ENCODE measurements around the gene WNK4.

WNK4 gene

GRCh38 chr17:42833767-42834422, 53.5 kb downstream of the WNK4 start:
- Histone ChIP-seq H4K20me1 (ENCODE audit: insufficient read depth, low read length) (no peaks in the 10 kb centered on the region), H3K9ac (ENCODE audit: low read length) (peak overlapping the region; percentile 90), H3K9me2 (replicated peaks; ENCODE audit: insufficient read depth, low read length) (no peaks in the 10 kb centered on the region), H3K4me3 (ENCODE audit: low read length) (peak overlapping the region; percentile 100), H3K4me2 (ENCODE audit: low read depth, low read length) (peak overlapping the region; percentile 87), H3K79me2 (ENCODE audit: low read length) (peaks cover 57% of the 10 kb centered on the region), H3K27ac (ENCODE audit: low read length) (peak overlapping the region; percentile 66; the same call in 1 of the 2 replicates), H2AFZ (ENCODE audit: low read length) (peak overlapping the region; percentile 83), H3K9me3 (replicated peaks; ENCODE audit: insufficient read depth, low read length) (no peaks in the 10 kb centered on the region), H3K4me1 (ENCODE audit: low read length) (peaks cover 9% of the 10 kb centered on the region), H3K36me3 (replicated peaks; ENCODE audit: insufficient read depth, low read length) (peaks cover 11% of the 10 kb centered on the region; the same call in 1 of the 2 replicates), H3K27me3 (replicated peaks; ENCODE audit: insufficient read depth, low read length) (no peaks in the 10 kb centered on the region), H3F3A (ENCODE audit: insufficient read depth, low read length) (no peaks in the 10 kb centered on the region; the same call in none of the 2 replicates)
- DNase-seq = peak; percentile 11
- no peak for TF ChIP-seq CTCF (IDR thresholded peaks at IDR 0.05; ENCODE audit: low read length)
- TF ChIP-seq EZH2 (optimal IDR thresholded peaks at IDR 0.05; ENCODE audit: low read depth, low read length) = no peak
- no peak for TF ChIP-seq EZH2phosphoT487 (IDR thresholded peaks at IDR 0.05; ENCODE audit: low read length)

GRCh38 chr17:42835732-42836131, 55.3 kb downstream of the WNK4 start:
- Histone ChIP-seq H3K9me2 (replicated peaks; ENCODE audit: insufficient read depth, low read length) (no peaks in the 10 kb centered on the region), H3K4me1 (ENCODE audit: low read length) (peaks cover 9% of the 10 kb centered on the region), H4K20me1 (ENCODE audit: insufficient read depth, low read length) (no peaks in the 10 kb centered on the region), H3K9me3 (replicated peaks; ENCODE audit: insufficient read depth, low read length) (no peaks in the 10 kb centered on the region), H3K4me3 (ENCODE audit: low read length) (no peak overlapping the region), H3F3A (ENCODE audit: insufficient read depth, low read length) (no peaks in the 10 kb centered on the region; the same call in none of the 2 replicates), H3K9ac (ENCODE audit: low read length) (no peak overlapping the region), H3K36me3 (replicated peaks; ENCODE audit: insufficient read depth, low read length) (peaks cover 17% of the 10 kb centered on the region; the same call in 1 of the 2 replicates), H3K27me3 (replicated peaks; ENCODE audit: insufficient read depth, low read length) (no peaks in the 10 kb centered on the region), H3K79me2 (ENCODE audit: low read length) (peaks cover 57% of the 10 kb centered on the region), H3K4me2 (ENCODE audit: low read depth, low read length) (no peak overlapping the region), H2AFZ (ENCODE audit: low read length) (no peak overlapping the region), H3K27ac (ENCODE audit: low read length) (no peak overlapping the region)
- TF ChIP-seq CTCF (IDR thresholded peaks at IDR 0.05; ENCODE audit: low read length) (no peak), EZH2 (optimal IDR thresholded peaks at IDR 0.05; ENCODE audit: low read depth, low read length) (no peak), EZH2phosphoT487 (IDR thresholded peaks at IDR 0.05; ENCODE audit: low read length) (no peak)
- no peak for DNase-seq

GRCh38 chr17:42841975-42842685, 61.7 kb downstream of the WNK4 start:
- no peak for DNase-seq
- Histone ChIP-seq H3K4me1 (ENCODE audit: low read length) (no peaks in the 10 kb centered on the region), H3K4me3 (ENCODE audit: low read length) (no peak overlapping the region), H2AFZ (ENCODE audit: low read length) (no peak overlapping the region), H3K27ac (ENCODE audit: low read length) (no peak overlapping the region), H4K20me1 (ENCODE audit: insufficient read depth, low read length) (no peaks in the 10 kb centered on the region), H3F3A (ENCODE audit: insufficient read depth, low read length) (peaks cover 7% of the 10 kb centered on the region), H3K27me3 (replicated peaks; ENCODE audit: insufficient read depth, low read length) (no peaks in the 10 kb centered on the region), H3K9me2 (replicated peaks; ENCODE audit: insufficient read depth, low read length) (no peaks in the 10 kb centered on the region), H3K9ac (ENCODE audit: low read length) (no peak overlapping the region), H3K79me2 (ENCODE audit: low read length) (peaks cover 15% of the 10 kb centered on the region), H3K36me3 (replicated peaks; ENCODE audit: insufficient read depth, low read length) (peaks cover 34% of the 10 kb centered on the region; the same call in 1 of the 2 replicates), H3K9me3 (replicated peaks; ENCODE audit: insufficient read depth, low read length) (no peaks in the 10 kb centered on the region), H3K4me2 (ENCODE audit: low read depth, low read length) (no peak overlapping the region)
- TF ChIP-seq EZH2phosphoT487 (IDR thresholded peaks at IDR 0.05; ENCODE audit: low read length) = no peak
- no peak for TF ChIP-seq EZH2 (optimal IDR thresholded peaks at IDR 0.05; ENCODE audit: low read depth, low read length)
- TF ChIP-seq CTCF (IDR thresholded peaks at IDR 0.05; ENCODE audit: low read length) = no peak

All from MM.1S (cell line).